B cell (primary cell): ENCODE measurements around the gene MC1R. TPM values are rescaled to one million over a fixed set of nuclear protein-coding genes. Genes with fewer than 3 reads are reported as not detected.

Experiments used
- ATAC-seq: fragments of 200-7000 bp; cut with Tn5 transposase; one replicate; pipeline ENCODE4 v1.10.0; 2021; ENCODE audit warnings: low read depth, mild to moderate bottlenecking, moderate number of reproducible peaks, moderate library complexity
- CTCF ChIA-PET: fragments of 350-600 bp; sonication (Branson Sonifier 250); formaldehyde crosslinking; loops from one replicate; lab custom pipeline; 2021; ENCODE audit warnings: antibody characterized with exemption, inconsistent platforms; lab: Charles Lee
- POLR2A ChIA-PET: fragments of 350-600 bp; sonication (Branson Sonifier 250); formaldehyde crosslinking; loops from one replicate; lab custom pipeline; 2021; ENCODE audit warnings: antibody characterized with exemption; lab: Charles Lee
- DNase-seq: peaks from one replicate; pipeline ENCODE4 v3.0.0; 2013
- H2AFZ ChIP-seq: 2 replicates; pipeline ENCODE4 v1.6.1; 2012; ENCODE audit warnings: mild to moderate bottlenecking, low read depth, low read length; ENCODE audit not compliant: insufficient read depth, poor library complexity, severe bottlenecking
- H3K27ac ChIP-seq, 2 donors: 1 replicate in 1 of 2; 2 replicates in 1 of 2; pipeline ENCODE4 v1.5.1; 2012 to 2013; ENCODE audit warnings: low read length in 2 of 2, mild to moderate bottlenecking in 2 of 2, moderate library complexity in 1 of 2
- H3K27me3 ChIP-seq, 4 experiments: fragments of 200-600 bp in 1 of 4; sonication (generic) in 1 of 4; replicated peaks in 1 of 4; 1 replicate in 2 of 4; 2 replicates in 2 of 4; pipeline versions ENCODE4 v1.6.1 to v1.7.0; 2013 to 2016; ENCODE audit warnings: low read length in 3 of 4, mild to moderate bottlenecking in 2 of 4, mixed read lengths in 1 of 4, moderate library complexity in 1 of 4; ENCODE audit not compliant: insufficient read depth in 4 of 4, control insufficient read depth in 3 of 4; ENCODE audit errors: control extremely low read depth in 1 of 4
- H3K36me3 ChIP-seq, 2 experiments: replicated peaks in 1 of 2; 1 replicate in 1 of 2; 2 replicates in 1 of 2; pipeline versions ENCODE4 v1.6.1 to v1.7.1; 2013; ENCODE audit warnings: low read length in 1 of 2; ENCODE audit not compliant: insufficient read depth in 2 of 2, control insufficient read depth in 1 of 2; ENCODE audit errors: control extremely low read depth in 1 of 2, extremely low read depth in 1 of 2
- H3K4me1 ChIP-seq, 2 donors: fragments of 200-600 bp in 1 of 2; sonication (generic) in 1 of 2; 1 replicate in 1 of 2; 2 replicates in 1 of 2; pipeline versions ENCODE4 v1.5.1 to v1.6.1; 2013 to 2017; ENCODE audit warnings: low read length in 2 of 2; ENCODE audit not compliant: control insufficient read depth in 2 of 2, insufficient read depth in 2 of 2
- H3K4me2 ChIP-seq: replicated peaks from 2 replicates; pipeline ENCODE3; 2012; ENCODE audit warnings: mild to moderate bottlenecking, low read depth, low read length; ENCODE audit not compliant: poor library complexity, severe bottlenecking
- H3K4me3 ChIP-seq, 5 experiments: fragments of 200-600 bp in 1 of 5; sonication (generic) in 1 of 5; 1 replicate in 3 of 5; 2 replicates in 2 of 5; pipeline versions ENCODE4 v1.5.1 to v1.7.0; 2011 to 2016; ENCODE audit warnings: low read length in 4 of 5, mild to moderate bottlenecking in 4 of 5, low read depth in 2 of 5, control low read depth in 1 of 5, moderate library complexity in 1 of 5; ENCODE audit not compliant: insufficient read depth in 1 of 5; ENCODE audit errors: control extremely low read depth in 1 of 5, extremely low read depth in 1 of 5
- H3K79me2 ChIP-seq: fragments of 200-600 bp; sonication (generic); one replicate; pipeline ENCODE4 v1.6.0; 2016; ENCODE audit warnings: low read length; ENCODE audit not compliant: control insufficient read depth, insufficient read depth
- H3K9ac ChIP-seq: fragments of 200-600 bp; sonication (generic); 2 replicates; pipeline ENCODE4 v1.6.1; 2017; ENCODE audit warnings: mild to moderate bottlenecking, low read length, moderate library complexity
- H3K9me3 ChIP-seq, 3 donors: one replicate each; pipeline versions ENCODE4 v1.6.1 to v1.7.1; 2013; ENCODE audit warnings: low read length in 2 of 3; ENCODE audit not compliant: control insufficient read depth in 2 of 3, insufficient read depth in 1 of 3; ENCODE audit errors: control extremely low read depth in 1 of 3
- H4K20me1 ChIP-seq: 2 replicates; pipeline ENCODE4 v1.6.0; 2012; ENCODE audit warnings: mild to moderate bottlenecking, low read length; ENCODE audit not compliant: insufficient read depth, control insufficient read depth, poor library complexity, severe bottlenecking
- H3K27ac Mint-ChIP-seq: one replicate; pipeline ENCODE4 v1.8.0; 2021; ENCODE audit warnings: mixed read lengths
- H3K27me3 Mint-ChIP-seq: one replicate; pipeline ENCODE4 v1.8.0; 2021; ENCODE audit warnings: mixed read lengths
- H3K4me1 Mint-ChIP-seq: one replicate; pipeline ENCODE4 v1.8.0; 2021; ENCODE audit warnings: mixed read lengths
- H3K4me3 Mint-ChIP-seq: one replicate; pipeline ENCODE4 v1.8.0; 2021; ENCODE audit warnings: mixed read lengths
- H3K9me3 Mint-ChIP-seq: one replicate; pipeline ENCODE4 v1.8.0; 2022; ENCODE audit warnings: mixed read lengths; ENCODE audit not compliant: insufficient read depth
- EZH2 ChIP-seq: IDR thresholded peaks from 2 replicates; pipeline ENCODE4 v1.6.1; 2012; ENCODE audit warnings: borderline replicate concordance, low read depth, mild to moderate bottlenecking, moderate library complexity, low read length; ENCODE audit not compliant: insufficient read depth, poor library complexity, severe bottlenecking
- WGBS: methylation state at CpG from one replicate; pipeline ENCODE4 v1.1.5; 2013; ENCODE audit warnings: missing lambda C conversion rate; ENCODE audit not compliant: insufficient coverage; 5-methylcytosine and 5-hydroxymethylcytosine counted together
- intact Hi-C: fragments of 100-400 bp; cut with micrococcal nuclease; formaldehyde crosslinking; loops from one replicate; pipeline ENCODE4 v1.10.0; 2022
- polyA plus RNA-seq: library from polyadenylated mRNA; depleted of rRNA; stranded (reverse); fragments of >200 nt; gene quantifications from 2 replicates; pipeline ENCODE4 v1.2.3, GENCODE V29; 2012
- total RNA-seq, 2 donors: library from RNA; stranded (reverse); fragments of 120-200 nt in 1 of 2; gene quantifications; 1 replicate in 1 of 2; 2 replicates in 1 of 2; pipeline versions ENCODE4 v1.2.3 to v1.2.4, GENCODE V29; 2013 to 2022
- TF ChIP-seq, protein P1 (sequence below): fragments of 200-600 bp; IDR thresholded peaks from one replicate; pipeline ENCODE4 v1.8.0; 2022; ENCODE audit warnings: antibody characterized with exemption, mild to moderate bottlenecking

MC1R gene
- total and polyA plus RNA-seq, 2 donors (not counting 1 experiment from before 2014, with no cell fraction given): 13.2 to 15.2 TPM

DNA sequence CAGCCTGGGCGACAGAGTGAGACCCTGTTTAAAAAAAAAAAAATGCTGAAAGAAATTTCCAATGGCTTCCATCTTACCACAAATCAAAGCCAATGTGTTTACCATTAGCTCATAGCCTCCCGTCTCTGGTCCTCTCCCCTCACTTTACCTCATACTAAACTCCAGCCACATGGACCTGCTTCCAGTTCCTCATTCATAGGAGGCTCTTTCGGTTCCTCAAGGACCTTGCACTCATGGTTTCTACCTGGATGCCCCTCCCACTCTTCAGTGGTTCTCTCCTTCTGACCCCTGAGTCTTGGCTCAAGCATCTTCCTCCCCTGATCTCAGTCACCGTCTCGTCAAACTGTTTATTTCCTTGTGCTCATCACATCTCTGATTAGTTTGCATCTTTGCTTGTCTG lies 26.1 kb downstream of the MC1R start:
- Mint-ChIP-seq H3K27ac (no peak overlapping the region), H3K4me1 (peaks cover 36% of the 10 kb centered on the region), H3K27me3 (peaks cover 24% of the 10 kb centered on the region), H3K9me3 (no peaks in the 10 kb centered on the region), H3K4me3 (peak overlapping the region; percentile 0)
- H3K36me3 ChIP-seq: no peaks in the 10 kb centered on the region
- peak overlapping the region; percentile 44 for H3K4me2 ChIP-seq
- no peak for ATAC-seq
- ChIA-PET POLR2A (interaction anchor here (0.7 kb wide), 1 partner anchor 237 kb away, joined by 4 read pairs; no protein-coding TSS in a partner anchor), CTCF (no interaction called here)
- no peak overlapping the region for H3K4me3 ChIP-seq
- H3K79me2 ChIP-seq: peaks cover 8% of the 10 kb centered on the region
- no peak overlapping the region for H3K9ac ChIP-seq
- no peak overlapping the region for H2AFZ ChIP-seq
- 41% methylated on average over 3 of the region's 5 CpGs for WGBS
- TF ChIP-seq, protein P1, sequence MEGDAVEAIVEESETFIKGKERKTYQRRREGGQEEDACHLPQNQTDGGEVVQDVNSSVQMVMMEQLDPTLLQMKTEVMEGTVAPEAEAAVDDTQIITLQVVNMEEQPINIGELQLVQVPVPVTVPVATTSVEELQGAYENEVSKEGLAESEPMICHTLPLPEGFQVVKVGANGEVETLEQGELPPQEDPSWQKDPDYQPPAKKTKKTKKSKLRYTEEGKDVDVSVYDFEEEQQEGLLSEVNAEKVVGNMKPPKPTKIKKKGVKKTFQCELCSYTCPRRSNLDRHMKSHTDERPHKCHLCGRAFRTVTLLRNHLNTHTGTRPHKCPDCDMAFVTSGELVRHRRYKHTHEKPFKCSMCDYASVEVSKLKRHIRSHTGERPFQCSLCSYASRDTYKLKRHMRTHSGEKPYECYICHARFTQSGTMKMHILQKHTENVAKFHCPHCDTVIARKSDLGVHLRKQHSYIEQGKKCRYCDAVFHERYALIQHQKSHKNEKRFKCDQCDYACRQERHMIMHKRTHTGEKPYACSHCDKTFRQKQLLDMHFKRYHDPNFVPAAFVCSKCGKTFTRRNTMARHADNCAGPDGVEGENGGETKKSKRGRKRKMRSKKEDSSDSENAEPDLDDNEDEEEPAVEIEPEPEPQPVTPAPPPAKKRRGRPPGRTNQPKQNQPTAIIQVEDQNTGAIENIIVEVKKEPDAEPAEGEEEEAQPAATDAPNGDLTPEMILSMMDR: no peak
- no peak for TF ChIP-seq EZH2
- no peak overlapping the region for H3K27ac ChIP-seq
- H3K27me3 ChIP-seq: peaks cover 0 to 6% (median 1%) of the 10 kb centered on the region in 4 experiments
- peaks cover 0 to 21% (median 0%) of the 10 kb centered on the region in 3 donors for H3K9me3 ChIP-seq
- peaks cover 8% of the 10 kb centered on the region for H4K20me1 ChIP-seq
- intact Hi-C loops: loop anchor here (5.0 kb wide), 1 partner anchor 73 kb away; the partner anchor contains the start of gene DBNDD1
- DNase-seq: peak; percentile 58
- H3K4me1 ChIP-seq: peaks cover 37 to 49% of the 10 kb centered on the region in 2 donors

DNA sequence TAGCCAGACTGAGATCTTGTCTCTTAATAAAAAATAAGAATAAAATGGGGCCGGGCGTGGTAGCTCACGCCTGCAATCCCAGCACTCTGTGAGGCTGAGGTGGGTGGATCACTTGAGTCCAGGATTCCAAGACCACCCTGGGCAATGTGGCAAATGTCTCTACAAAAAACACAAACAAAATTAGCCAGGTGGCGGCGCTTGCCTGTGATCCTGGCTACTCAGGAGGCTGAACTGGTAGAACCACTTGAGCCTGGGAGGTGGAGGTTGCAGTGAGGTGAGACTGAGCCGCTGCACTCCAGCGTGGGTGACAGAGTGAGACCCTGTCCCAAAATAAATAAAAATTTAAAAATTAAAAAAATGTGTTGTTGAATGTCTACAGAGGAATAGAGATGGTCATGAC lies 27.0 kb downstream of the MC1R start:
- intact Hi-C loops: loop anchor here (5.0 kb wide), 1 partner anchor 72 kb away; the partner anchor contains the start of gene DBNDD1
- Mint-ChIP-seq H3K27me3 (peaks cover 24% of the 10 kb centered on the region), H3K9me3 (no peaks in the 10 kb centered on the region), H3K4me1 (peaks cover 43% of the 10 kb centered on the region), H3K27ac (no peak overlapping the region), H3K4me3 (no peak overlapping the region)
- no peak overlapping the region for H3K4me3 ChIP-seq
- H3K9me3 ChIP-seq: peaks cover 0 to 24% (median 0%) of the 10 kb centered on the region in 3 donors
- peaks cover 17% of the 10 kb centered on the region for H4K20me1 ChIP-seq
- H3K79me2 ChIP-seq: peaks cover 17% of the 10 kb centered on the region
- POLR2A ChIA-PET: no interaction called here
- TF ChIP-seq, protein P1: no peak
- no peak for TF ChIP-seq EZH2
- H3K4me2 ChIP-seq: no peak overlapping the region
- peaks cover 46 to 58% of the 10 kb centered on the region in 2 donors for H3K4me1 ChIP-seq
- CTCF ChIA-PET: no interaction called here
- H3K9ac ChIP-seq: no peak overlapping the region
- no peak overlapping the region for H3K27ac ChIP-seq
- peaks cover 0 to 6% (median 1%) of the 10 kb centered on the region in 4 experiments for H3K27me3 ChIP-seq
- no CpG with 5 or more reads among the region's 7 CpGs for WGBS
- H3K36me3 ChIP-seq: no peaks in the 10 kb centered on the region
- H2AFZ ChIP-seq: no peak overlapping the region
- DNase-seq (no peak), ATAC-seq (no peak)
